Liver (tissue), 3 donors: Measurements from ENCODE around the gene ZNRF2.

Experiments used
- CTCF ChIP-seq: fragments of 150-350 bp; IDR thresholded peaks from 2 replicates; pipeline ENCODE4 v1.5.1; 2017; ENCODE audit warnings: improper control_type of control experiment, low read depth, low read length; ENCODE audit not compliant: missing input control
- EGR1 ChIP-seq, 2 donors: IDR thresholded peaks; 2 replicates each; pipeline ENCODE4 v1.6.1; 2016 to 2018; ENCODE audit warnings: antibody characterized with exemption in 2 of 2, low read depth in 2 of 2
- GABPA ChIP-seq, 2 donors: IDR thresholded peaks in 1 of 2; conservative IDR thresholded peaks in 1 of 2; 2 replicates each; pipeline ENCODE4 v1.6.1; 2016; ENCODE audit warnings: antibody characterized with exemption in 2 of 2, mild to moderate bottlenecking in 1 of 2, moderate library complexity in 1 of 2
- JUND ChIP-seq, 2 donors: IDR thresholded peaks; 2 replicates each; pipeline ENCODE4 v1.6.1; 2016; ENCODE audit warnings: antibody characterized with exemption in 2 of 2
- SP1 ChIP-seq: IDR thresholded peaks from 2 replicates; pipeline ENCODE4 v1.6.1; 2018; ENCODE audit warnings: antibody characterized with exemption, mild to moderate bottlenecking
- TAF1 ChIP-seq: conservative IDR thresholded peaks from 2 replicates; pipeline ENCODE4 v1.6.1; 2016; ENCODE audit warnings: antibody characterized with exemption, mild to moderate bottlenecking
- YY1 ChIP-seq: IDR thresholded peaks from 2 replicates; pipeline ENCODE4 v1.6.1; 2016; ENCODE audit warnings: antibody characterized with exemption, mild to moderate bottlenecking
- ZBTB33 ChIP-seq: IDR thresholded peaks from 2 replicates; pipeline ENCODE4 v1.6.1; 2016; ENCODE audit warnings: antibody characterized with exemption
- TF ChIP-seq, protein P1 (sequence below): IDR thresholded peaks from 2 replicates; pipeline ENCODE4 v1.6.1; 2016; ENCODE audit warnings: antibody characterized with exemption
- donor health status: healthy.
- donor health status: healthy.

DNA sequence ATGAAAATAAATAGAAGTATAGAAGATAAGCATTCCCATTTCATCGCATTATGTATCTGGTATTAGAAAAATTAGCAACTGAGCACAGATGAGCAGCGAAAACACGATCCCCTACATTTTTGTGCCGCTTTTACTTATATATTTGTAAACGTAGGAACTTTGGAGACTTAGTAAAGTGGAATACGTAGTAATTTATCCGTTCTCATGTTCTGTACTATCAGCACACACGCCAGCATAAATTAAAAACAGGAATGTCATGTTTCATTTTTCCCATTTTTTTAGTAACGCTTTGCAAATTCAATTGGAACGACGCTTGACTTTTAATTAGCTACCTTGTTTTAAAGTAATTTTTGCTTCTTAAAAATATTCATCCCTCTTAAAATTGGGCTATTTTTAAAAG lies 2.4 kb downstream of the ZNRF2 start:
- TF ChIP-seq CTCF = no peak
- TF ChIP-seq TAF1 = no peak
- no peak for TF ChIP-seq YY1
- no peak for TF ChIP-seq JUND (IDR thresholded peaks at IDR 0.05)
- TF ChIP-seq, protein P1, sequence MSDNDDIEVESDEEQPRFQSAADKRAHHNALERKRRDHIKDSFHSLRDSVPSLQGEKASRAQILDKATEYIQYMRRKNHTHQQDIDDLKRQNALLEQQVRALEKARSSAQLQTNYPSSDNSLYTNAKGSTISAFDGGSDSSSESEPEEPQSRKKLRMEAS = no peak
- no peak for TF ChIP-seq GABPA (IDR thresholded peaks at IDR 0.05 in 1 of 2, conservative IDR thresholded peaks at IDR 0.05 in 1 of 2)
- no peak for TF ChIP-seq ZBTB33
- TF ChIP-seq EGR1 (IDR thresholded peaks at IDR 0.05; ENCODE audit: low read depth in 2 of 2) = no peak
- TF ChIP-seq SP1 = no peak
